GM18526 (cell line): ENCODE results near the gene B4GALNT3.

Source experiments
- POLR2A ChIP-seq: IDR thresholded peaks from 3 replicates; pipeline ENCODE4 v1.6.1; 2011; ENCODE audit not compliant: insufficient read length; ENCODE audit errors: extremely low read depth

The B4GALNT3 gene

GRCh38 chr12:553216-554000, 93.7 kb downstream of the B4GALNT3 start:
- TF ChIP-seq POLR2A, result no peak

GRCh38 chr12:554001-554285, 94.2 kb downstream of the B4GALNT3 start:
- no peak for TF ChIP-seq POLR2A

- no peak for TF ChIP-seq POLR2A
Measured at GRCh38 chr12:556498-556897, 96.8 kb downstream of the B4GALNT3 start.

- no peak for TF ChIP-seq POLR2A
Measured at GRCh38 chr12:558580-558979, 98.8 kb downstream of the B4GALNT3 start.

- TF ChIP-seq POLR2A, result no peak
Measured at GRCh38 chr12:559208-559905, 99.6 kb downstream of the B4GALNT3 start.

- no peak for TF ChIP-seq POLR2A
Measured at GRCh38 chr12:559906-560455, 100.2 kb downstream of the B4GALNT3 start.

GRCh38 chr12:560691-561390, 101.1 kb downstream of the B4GALNT3 start:
- TF ChIP-seq POLR2A, result no peak

GRCh38 chr12:561391-561705, 101.6 kb downstream of the B4GALNT3 start:
- TF ChIP-seq POLR2A, result no peak

GRCh38 chr12:561908-562593, 102.3 kb downstream of the B4GALNT3 start:
- TF ChIP-seq POLR2A, result no peak

GRCh38 chr12:562634-563033, 102.9 kb downstream of the B4GALNT3 start:
- no peak for TF ChIP-seq POLR2A

GRCh38 chr12:563250-563781, 103.6 kb downstream of the B4GALNT3 start:
- no peak for TF ChIP-seq POLR2A

GRCh38 chr12:563787-564298, 104.1 kb downstream of the B4GALNT3 start:
- TF ChIP-seq POLR2A, result no peak

- TF ChIP-seq POLR2A, result no peak
Measured at GRCh38 chr12:565161-565560, 105.4 kb downstream of the B4GALNT3 start.

GRCh38 chr12:565589-566105, 105.9 kb downstream of the B4GALNT3 start:
- TF ChIP-seq POLR2A, result no peak

- TF ChIP-seq POLR2A, result no peak
Measured at GRCh38 chr12:568486-568885, 108.7 kb downstream of the B4GALNT3 start.
